Measurements from ENCODE around the gene NRP1.

Gene NRP1

DNA sequence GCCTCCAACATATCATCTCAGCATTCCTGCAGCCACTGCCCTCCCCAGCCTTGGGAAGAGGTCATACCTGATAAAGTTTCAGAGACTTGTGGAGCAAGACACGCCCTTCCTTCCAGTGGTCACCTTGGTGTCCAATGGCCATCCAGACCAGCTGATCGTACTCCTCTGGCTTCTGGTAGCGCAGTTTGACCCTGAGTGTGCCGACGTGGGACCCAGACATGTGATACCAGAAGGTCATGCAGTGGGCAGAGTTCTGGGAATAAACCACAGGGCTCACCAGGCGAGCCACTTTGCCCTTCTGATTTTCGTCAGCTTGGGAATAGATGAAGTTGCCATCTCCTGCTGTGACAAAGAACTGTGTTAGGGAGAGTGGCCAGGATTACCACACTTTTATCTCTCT is 148.3 kb downstream of the NRP1 start:
- no peak for DNase-seq (ENCODE audit: low read depth in 2 of 2)

DNA sequence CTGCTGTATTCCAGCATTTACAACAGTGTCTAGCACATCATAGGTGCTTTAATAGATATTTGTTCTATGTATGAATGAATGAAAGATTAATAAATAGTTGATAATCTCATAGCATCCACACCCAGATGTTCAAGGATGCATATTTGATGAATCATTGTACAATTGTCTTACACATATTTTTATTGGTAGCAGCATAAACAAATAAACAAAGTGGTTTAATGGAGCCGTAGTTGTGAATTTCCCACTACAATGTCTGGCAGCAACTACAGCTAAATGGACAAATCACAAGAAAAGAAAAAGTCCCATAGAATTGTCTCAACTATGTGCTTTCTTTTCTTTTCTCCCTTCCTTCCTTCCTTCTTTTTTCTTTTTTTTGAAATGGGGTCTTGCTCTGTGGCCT is 150.8 kb downstream of the NRP1 start:
- no peak for DNase-seq (ENCODE audit: low read depth in 2 of 2)

DNA sequence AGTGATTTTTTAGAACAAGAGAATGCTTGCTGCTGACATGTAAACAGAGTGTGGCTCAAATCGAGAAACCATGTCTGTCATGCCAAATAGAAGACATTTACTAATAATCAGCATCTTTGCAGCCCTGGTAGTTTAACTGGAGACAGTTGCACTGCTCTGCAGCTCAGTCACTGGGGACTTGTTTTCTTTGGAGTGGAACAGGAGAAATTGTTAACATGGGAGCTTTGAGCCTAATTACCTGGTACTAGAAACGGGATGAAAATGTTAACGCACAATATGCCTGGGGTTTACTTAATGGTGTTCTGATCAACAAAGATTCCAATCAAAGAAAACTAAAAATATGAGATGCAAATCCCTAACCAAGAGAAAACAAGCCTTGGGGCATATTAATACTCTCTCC is 153.5 kb downstream of the NRP1 start:
- DNase-seq (ENCODE audit: low read depth in 2 of 2) = no peak

DNA sequence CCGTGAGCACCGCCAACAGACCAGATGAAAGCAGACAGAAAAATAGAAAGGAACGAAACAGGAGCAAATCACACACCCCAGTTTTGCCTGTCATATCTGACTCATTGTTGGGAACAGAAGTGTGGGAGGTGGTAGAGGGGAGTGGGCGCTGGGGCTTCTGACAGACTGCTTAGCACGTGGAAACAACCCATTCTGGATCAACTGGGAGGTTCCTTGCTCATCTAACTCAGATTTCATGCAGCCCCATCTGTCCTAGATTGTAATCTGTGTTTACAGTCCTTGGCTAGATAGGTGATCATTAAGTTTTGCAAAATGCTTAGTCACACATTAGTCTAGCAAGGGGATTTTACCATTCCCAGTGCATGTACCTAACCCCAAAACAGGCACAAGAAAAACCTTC is 154.1 kb downstream of the NRP1 start:
- DNase-seq (ENCODE audit: low read depth in 2 of 2) = no peak

DNA sequence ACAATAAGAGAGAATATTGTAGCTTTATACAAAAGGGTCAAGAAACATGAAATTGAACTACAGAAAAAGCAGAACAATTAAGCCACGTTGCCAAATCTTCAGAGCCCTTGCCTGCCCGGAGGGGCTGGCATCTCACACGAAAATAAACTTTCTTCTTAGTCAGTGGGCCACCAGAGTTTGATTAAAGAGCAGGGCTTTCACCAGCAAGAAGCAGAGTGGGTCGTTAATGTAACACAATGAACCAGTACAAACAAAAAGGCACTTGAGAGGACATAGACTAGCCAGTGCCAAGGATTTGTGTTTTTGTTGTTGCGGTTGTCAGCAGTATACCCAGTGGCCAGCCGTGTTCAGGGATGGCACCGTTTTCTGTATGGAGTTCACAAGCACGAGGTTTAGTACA is 155.4 kb downstream of the NRP1 start:
- DNase-seq (ENCODE audit: low read depth in 2 of 2) = no peak

DNA sequence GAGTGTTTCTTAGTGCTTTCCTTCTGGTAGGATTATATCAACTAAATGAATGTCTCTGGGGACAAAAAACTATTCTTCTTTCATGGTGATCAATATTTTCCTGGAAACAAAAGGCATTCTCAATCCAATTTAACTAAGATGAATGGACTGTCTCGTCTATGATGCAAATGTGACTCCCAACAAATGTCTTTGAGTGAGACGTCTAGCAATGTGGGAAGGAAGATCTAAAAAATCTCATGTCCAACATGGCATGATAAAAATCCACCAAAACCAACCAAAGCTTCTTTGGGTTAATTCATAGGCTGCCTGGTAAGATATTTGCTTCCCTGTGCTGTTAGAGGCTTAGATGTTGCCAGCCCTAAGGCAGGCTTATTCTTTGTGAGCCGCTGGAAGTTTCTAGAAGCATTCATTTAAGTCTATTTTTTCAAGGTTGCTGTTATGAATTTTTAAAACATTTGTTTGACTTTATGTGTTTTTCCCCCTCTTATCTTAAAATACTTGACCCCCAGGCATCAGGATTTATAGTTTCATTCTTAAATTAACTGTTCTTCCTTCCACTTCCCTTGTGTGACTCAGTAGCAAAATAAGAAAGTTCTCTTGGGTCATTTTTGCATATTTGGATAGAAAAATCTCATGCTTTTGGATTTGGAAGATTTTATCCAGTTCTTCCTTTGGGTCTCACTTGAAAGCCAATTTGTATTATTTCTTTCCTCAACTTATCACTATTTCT is 156.3 kb downstream of the NRP1 start:
- DNase-seq (ENCODE audit: low read depth in 2 of 2) = no peak

DNA sequence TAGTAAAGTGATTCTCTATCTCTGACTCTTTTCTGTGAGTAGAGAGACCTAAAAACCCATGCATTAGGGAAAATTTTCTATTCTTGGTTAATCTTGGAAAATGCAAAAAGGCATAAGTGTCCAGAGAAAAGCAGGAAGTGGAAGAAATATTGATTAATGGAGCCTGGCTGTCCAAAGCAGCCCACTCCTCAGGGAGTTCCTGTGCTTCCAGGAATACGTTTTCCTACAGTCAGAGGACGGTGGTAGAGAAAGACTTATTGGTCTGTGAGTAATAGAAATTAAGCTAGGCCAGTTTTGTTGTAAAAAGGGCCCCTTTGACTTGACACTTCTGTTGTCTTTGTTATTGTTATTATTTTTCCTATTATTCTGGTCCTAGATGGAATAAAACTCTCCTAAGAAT is 157.8 kb downstream of the NRP1 start:
- DNase-seq (ENCODE audit: low read depth in 2 of 2) = no peak

DNA sequence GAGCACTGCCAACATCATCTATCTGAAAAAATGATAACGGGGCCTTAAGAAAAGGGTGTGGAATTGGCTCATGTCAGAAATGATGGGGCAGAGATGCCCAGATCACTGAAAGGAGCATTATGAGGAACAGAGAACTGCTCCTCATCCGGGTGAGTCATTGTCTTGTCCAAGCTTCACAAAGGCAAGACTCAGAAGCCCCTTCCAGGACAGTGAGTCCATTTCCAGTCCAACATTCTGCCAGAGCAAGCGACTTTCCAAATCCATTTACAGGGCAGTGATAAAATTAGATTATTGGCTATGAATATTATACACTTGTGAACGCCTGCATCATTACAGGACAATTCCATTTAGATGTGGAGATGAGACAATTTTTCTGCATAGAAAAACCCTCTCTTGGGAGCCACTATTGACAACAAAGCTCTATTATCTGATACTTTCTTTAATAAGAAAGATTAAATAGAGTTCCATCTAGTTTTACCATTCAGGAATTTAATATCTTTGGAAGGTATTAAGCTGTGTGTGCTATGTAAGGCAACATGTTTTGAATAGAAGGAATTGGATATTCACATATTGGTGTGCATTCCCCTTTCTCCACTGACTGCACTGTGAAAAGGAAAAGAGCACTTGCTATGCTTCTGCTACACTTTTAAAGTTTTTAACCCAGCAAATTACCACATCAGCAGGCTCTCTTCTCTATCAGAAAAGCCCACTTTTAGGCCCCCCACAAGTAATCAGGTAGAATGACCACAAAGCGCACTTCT is 159.6 kb downstream of the NRP1 start:
- no peak for DNase-seq (ENCODE audit: low read depth in 2 of 2)

DNA sequence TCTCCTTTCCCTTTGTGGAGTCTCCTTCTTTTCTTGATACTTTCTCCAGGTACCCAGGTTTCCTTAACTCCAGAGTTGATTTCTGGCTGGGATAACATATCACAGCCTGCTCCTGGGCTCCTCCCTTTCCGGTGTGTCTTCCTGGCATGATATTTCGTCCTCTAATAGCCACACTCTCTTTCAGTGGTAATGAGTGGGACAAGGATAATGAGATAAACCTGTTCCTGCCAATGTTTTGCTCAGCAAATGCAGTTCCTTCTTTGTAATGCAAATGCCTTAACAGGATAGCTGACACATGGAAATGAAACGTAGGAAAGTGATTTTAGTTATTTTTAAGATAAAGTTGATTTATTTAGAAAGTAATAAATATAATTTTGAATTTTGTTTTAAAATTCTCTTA is 168.6 kb downstream of the NRP1 start:
- DNase-seq (ENCODE audit: low read depth in 2 of 2) = no peak

DNA sequence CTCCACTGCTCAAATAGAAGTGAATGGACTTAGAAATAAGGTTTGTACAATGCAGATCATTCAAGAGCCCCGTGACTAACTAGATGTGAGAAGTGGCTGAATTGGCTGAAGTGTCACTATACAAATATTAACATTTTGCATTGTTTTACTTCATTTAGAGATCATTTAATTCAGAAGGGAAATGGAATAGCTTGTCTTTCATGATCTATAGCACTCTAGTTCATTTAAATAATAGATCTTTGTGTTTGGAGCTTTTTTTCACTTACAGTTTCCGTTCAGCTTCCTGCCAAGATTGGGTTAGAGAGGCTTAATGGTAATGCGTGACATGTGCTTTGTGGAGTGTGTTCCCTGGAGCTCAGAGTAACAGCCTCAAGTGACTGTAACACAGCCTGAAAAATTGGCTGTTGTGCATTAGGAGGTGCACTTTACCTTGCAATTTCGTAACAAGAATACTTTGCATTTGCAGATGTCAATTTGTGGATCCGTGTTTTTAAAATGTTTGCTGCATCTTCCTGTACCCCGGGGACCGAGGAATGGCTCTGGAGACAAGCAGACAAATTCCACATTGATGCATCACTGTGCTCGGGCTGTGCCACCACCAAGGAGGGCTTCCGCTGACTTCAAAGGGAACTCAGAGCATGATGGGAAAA is 170.3 kb downstream of the NRP1 start:
- DNase-seq (ENCODE audit: low read depth in 2 of 2) = no peak

DNA sequence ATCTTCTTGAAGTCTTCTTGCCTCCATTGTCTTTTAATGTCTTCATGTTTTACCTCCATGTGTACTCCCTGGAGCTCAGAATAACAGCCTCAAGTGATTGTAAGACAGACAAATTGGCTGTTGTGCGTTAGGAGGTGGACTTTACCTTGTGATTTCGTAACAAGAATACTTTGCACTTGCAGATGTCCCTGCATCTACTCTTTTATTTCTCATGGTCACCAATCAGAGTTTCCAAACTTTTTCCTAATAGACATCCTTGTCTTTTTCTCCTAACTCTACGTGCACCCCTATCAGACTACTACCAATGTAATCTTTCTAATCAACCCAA is 172.3 kb downstream of the NRP1 start:
- DNase-seq (ENCODE audit: low read depth in 2 of 2) = no peak

DNA sequence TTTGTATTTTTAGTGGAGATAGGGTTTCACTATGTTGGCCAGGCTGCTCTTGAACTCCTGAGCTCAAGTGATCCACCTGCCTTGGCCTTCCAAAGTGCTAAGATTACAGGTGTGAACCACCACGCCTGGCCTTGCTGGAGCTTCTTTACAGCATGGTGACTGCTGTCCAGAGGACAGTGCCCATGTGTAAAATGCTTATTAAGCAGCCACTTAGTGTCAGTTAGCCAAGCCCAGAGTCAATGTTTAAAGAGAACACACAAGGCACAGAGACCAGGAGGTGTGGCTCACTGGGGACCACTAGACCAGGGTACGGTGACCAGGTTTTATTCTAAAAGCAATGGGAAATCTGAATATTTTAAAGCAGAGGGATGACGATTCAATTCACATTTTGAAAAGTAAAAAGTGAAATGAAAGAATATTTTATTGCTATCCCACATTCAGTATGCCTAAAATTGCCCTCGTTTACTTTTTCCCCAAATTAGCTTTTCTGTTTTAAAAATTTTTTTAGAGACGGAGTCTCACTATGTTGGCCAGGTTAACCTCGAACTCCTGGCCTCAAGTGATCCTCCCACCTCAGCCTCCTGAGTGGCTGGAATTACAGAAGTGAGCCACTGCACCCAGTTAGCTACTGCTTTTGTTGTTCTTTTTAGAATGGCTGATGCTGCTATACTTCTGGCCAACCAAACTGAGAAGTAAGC is 172.8 kb downstream of the NRP1 start:
- DNase-seq (ENCODE audit: low read depth in 2 of 2) = no peak

DNA sequence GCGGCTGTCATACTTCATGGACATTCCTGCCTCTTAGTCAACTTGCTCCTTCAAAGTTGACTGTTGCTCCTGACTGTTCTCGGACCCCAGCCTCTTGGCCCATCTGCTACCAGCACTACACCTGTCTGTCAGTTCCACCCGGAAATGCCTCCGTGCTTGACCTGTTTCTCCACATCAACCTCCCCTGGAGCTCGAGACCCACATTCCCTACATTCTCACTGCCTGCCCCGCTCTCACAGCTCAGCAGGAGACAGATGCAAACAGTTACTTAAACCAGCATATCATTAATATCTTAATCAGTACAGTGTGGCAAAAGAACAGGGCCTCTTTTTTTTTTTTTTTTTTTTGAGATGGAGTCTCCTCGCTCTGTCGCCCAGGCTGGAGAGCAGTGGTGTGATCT is 174.3 kb downstream of the NRP1 start:
- DNase-seq (ENCODE audit: low read depth in 2 of 2) = no peak

DNA sequence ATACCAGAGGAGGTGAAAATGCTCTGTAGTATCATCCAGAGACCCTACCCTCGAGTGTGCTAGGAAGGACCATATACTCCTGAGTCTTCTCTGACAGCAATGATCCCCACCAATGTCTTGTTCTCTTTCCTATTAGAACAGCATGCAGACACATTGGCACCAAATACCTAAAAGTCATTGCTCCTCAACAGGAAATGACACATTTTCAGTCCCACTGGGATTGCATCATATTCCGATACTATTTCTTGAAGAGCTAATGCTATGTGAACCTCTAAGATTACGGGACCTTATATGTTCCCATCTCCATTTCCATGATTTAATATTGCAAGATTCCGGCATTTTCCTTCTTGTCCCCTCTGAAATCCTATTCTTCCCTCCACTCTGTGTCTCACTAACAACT is 177.4 kb downstream of the NRP1 start:
- no peak for DNase-seq (ENCODE audit: low read depth in 2 of 2)

DNA sequence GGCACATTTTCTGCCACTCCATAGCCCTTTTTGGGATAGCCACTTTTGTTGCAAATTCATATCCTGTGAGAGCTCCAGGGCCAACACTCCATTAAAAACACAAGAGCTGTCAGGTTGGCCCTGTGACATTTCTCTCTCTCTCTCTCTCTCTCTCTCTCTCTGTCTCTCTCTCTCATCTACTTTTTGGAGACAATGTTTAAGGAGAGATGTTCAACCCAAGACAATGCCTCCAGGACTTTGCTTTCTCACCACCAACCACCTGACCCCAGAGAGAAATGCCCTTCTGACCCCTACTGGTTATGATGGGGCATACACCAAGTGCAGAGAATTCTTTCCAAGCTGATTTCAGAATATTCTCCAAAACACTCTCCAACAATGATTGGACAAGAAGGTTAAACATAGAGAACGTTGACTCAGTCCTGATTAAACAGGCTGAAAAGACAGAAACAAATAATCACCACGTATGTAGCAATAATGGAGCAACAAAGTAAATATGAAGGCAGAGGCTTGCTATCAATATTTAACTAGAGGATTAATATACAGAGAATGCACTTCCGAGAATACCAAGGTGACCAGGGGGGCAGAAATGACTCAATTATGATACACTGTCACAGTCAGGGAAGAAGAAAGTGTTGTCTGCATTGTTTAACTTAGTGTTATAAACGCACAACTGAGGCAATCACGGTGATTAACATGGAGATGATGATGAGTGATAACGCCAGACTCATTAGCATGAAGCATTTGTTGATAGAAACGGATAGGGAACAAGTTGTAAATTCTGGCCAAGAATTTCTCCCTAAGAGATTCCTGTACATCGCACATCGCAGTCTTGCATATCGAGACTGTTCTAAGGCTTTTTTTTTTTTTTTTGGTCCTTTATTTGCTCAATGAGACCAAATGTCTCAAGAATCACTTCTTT is 178.5 kb downstream of the NRP1 start:
- no peak for DNase-seq (ENCODE audit: low read depth in 2 of 2)

DNA sequence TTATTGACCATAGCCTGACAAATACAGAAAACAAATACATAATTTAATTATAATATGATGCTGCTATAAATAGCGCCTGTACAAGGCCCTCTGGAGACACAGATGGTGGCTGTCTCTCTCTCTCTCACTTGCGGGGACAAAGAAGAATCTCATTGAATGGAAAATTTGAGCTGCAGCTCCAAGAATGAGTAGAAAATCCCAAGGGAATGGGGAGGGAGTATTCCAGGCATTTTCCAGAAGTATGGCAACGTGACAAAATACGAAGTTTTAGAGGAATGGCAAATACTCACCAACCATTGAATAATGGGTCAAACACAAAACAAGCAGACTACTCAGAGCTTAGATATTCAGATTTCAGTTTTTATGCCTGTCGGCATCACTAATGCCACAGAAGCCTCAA is 179.9 kb downstream of the NRP1 start:
- no peak for DNase-seq (ENCODE audit: low read depth in 2 of 2)

DNA sequence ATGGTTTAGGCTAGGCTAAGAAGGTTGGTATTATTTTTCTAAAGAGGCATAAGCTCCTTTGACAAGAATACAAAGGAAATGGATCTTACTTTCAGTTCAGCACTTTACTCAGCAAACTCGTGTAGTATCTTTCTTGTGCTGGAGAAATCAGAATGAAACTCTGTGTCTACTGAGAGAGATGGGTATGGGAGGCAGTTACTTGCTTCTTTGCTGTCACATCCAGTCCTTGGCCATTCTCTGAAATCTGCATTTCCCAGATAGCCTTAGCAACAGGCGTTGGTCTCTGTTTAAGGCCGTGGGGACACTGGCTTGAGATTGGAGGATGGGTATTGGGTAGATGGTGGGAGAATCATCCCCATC is 180.5 kb downstream of the NRP1 start:
- DNase-seq (ENCODE audit: low read depth in 2 of 2) = no peak

DNA sequence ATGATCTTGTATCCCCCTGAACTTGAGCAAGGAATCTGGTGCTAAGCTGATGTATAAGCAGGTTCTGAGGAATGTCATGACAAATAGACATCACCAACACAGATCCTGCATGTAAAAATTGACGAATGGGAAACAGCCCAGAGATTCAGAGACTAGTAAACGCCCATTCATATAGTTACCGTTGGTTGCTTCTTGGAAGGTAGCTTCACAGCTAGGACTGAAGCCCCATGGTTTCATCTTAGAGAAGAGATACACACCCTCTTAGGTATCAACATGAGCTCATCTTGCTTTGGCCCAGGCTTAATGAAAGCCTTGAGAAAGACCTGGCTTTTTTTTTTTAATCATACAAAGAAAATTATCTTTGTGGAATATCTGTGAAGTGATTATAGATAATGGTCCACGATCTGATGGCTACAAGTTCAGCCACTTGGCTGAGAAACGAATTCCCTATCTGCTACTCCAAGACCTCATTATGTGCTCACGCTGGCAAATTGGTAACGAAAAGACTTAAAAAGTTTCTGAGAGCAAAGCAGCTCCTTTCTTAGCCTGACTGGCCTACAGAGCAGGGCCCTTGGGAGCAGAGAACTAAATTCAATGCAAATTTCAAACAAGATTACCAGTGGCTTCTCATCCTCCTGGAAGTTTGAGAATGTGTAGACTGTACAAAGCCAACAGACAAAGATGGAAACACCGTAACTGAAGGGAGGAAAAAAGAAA is 181.1 kb downstream of the NRP1 start:
- DNase-seq (ENCODE audit: low read depth in 2 of 2) = no peak

DNA sequence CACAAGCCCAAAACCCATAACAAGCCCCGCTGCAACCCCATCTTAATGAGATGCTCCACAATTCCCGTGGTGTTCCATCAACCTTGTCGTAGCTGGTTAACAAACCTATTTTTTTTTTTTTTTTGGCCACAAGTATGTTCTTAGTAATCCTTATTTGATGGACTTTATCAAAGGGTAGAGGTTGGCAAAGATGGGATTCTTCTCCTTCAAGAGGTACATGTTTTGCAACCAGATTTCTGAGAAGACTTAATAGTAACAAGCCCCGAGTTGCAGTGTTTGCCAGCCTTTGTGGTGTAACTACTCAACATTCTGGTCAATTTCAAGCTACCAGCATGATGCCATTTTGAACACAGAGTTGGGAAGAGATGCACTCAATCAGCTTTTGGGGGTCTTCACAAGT is 181.7 kb downstream of the NRP1 start:
- no peak for DNase-seq (ENCODE audit: low read depth in 2 of 2)

DNA sequence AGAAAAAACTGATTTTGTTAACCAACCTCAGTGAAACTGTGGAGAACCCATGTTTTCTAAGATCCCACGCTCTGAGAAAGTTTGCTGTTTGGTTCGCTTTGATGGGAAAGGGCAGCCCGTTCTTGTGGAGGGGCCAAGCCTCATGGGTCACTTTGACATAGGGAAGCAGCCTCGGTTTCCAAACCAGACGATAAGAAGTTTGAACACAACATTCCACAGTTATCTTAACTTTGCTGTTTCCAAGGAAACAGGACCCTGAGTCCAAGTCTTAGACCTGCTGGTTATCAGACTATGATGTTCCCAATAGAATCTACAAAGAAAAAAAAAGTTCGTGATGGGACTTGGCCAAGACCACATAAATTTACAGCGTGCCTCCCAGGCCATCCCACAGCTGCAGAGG is 182.3 kb downstream of the NRP1 start:
- DNase-seq (ENCODE audit: low read depth in 2 of 2) = no peak

DNA sequence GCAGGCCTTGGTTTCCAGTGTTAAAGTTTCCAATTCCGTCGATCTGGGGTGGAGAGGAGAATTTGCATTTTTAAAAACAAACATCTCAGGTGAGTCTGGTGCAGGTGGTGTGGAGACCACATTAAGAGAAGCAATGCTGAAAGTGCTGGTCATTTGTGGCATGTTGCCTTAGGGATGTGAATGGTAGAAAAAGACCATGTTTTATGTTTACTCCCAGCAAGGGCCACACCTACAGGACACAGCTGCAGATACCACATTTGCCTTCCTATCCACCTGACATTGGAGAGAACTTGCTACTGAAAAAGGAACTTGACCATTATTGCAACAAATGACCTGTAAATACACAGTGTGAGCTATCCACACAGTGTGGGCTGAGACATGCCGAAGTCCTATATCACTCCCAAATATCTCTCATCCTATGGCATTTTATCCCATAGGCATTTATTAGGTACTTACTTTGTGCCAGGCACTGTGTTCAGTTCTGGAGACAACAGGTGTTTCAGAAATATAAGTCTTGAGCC is 183.1 kb downstream of the NRP1 start:
- DNase-seq (ENCODE audit: low read depth in 2 of 2) = no peak
